NCI-H526 treated with DMSO at 0.1 percent for 48 hours (cell line): ENCODE data around the gene RHNO1.

ENCODE experiments used
- DNase-seq: peaks from one replicate; lab custom pipeline; 2025; lab: John Stamatoyannopoulos, UW

Gene RHNO1

GRCh38 chr12:2877047-2877952, at the start of gene RHNO1, which contains the start of gene FOXM1:
TSS of gene RHNO1 (plus strand) at chr12:2877223. CDS start at chr12:2885367, 8,144 bp downstream.
TSS of gene FOXM1 (minus strand) at chr12:2877174. CDS start at chr12:2874478, 2,696 bp downstream.
- peak; percentile 71 for DNase-seq

- no peak for DNase-seq
These were observed 47.7 kb upstream of the RHNO1 start for GRCh38 chr12:2829275-2829674.

GRCh38 chr12:2832550-2833127, 44.4 kb upstream of the RHNO1 start:
- no peak for DNase-seq

GRCh38 chr12:2833327-2833726, 43.7 kb upstream of the RHNO1 start:
- no peak for DNase-seq

GRCh38 chr12:2833810-2834209, 43.2 kb upstream of the RHNO1 start:
- DNase-seq, result no peak

GRCh38 chr12:2834581-2835491, 42.2 kb upstream of the RHNO1 start, which contains the start of gene NRIP2:
TSS of gene NRIP2 (minus strand) at chr12:2835035. CDS start at chr12:2834983, 52 bp downstream.
- DNase-seq, result no peak

GRCh38 chr12:2835691-2836403, 41.2 kb upstream of the RHNO1 start:
- peak; percentile 15 for DNase-seq

- DNase-seq, result no peak
These were observed 40.4 kb upstream of the RHNO1 start for GRCh38 chr12:2836574-2836973.

GRCh38 chr12:2841056-2841650, 35.9 kb upstream of the RHNO1 start:
- no peak for DNase-seq

- no peak for DNase-seq
These were observed 34.1 kb upstream of the RHNO1 start for GRCh38 chr12:2842948-2843347.

GRCh38 chr12:2844786-2845185, 32.2 kb upstream of the RHNO1 start:
- DNase-seq, result no peak

- DNase-seq, result no peak
These were observed 31.7 kb upstream of the RHNO1 start for GRCh38 chr12:2845280-2845679.

- DNase-seq, result no peak
These were observed 25.1 kb upstream of the RHNO1 start for GRCh38 chr12:2851931-2852330.

GRCh38 chr12:2853626-2854025, 23.4 kb upstream of the RHNO1 start:
- DNase-seq, result peak; percentile 41

GRCh38 chr12:2854669-2855453, 22.2 kb upstream of the RHNO1 start:
- DNase-seq, result no peak

- no peak for DNase-seq
These were observed 21.5 kb upstream of the RHNO1 start for GRCh38 chr12:2855546-2855945.

GRCh38 chr12:2856051-2856450, 21.0 kb upstream of the RHNO1 start:
- DNase-seq, result no peak

- DNase-seq, result no peak
These were observed 20.0 kb upstream of the RHNO1 start, which contains the start of gene TEX52 for GRCh38 chr12:2857021-2857431. TSS of gene TEX52 (minus strand) at chr12:2857039. CDS start at chr12:2857026, 13 bp downstream.

GRCh38 chr12:2857576-2857975, 19.4 kb upstream of the RHNO1 start:
- no peak for DNase-seq

GRCh38 chr12:2858334-2858733, 18.7 kb upstream of the RHNO1 start:
- no peak for DNase-seq
